ENCODE results near the gene ALOX5.

Gene ALOX5

DNA sequence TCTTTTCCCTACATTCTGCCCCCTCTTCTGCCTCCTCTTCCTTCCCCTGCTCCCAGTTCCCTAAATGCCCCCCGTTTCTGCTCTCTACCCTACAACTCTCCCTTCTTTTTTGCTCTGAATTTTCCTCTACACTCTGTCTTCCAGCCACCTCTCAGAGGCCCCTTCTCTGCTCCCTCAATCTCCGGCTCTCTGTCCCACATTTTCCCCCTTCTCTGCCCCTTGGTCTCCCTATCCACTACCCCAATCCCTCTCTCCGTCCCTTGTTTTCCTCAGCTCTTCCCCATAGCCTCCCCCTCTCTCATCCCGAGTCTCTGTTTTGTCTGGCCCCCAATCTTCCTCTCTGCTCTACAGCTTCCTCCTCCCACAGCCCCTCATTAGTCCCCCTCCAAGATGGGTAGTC is 3.3 kb downstream of the ALOX5 start:
- TF ChIP-seq, protein P1, sequence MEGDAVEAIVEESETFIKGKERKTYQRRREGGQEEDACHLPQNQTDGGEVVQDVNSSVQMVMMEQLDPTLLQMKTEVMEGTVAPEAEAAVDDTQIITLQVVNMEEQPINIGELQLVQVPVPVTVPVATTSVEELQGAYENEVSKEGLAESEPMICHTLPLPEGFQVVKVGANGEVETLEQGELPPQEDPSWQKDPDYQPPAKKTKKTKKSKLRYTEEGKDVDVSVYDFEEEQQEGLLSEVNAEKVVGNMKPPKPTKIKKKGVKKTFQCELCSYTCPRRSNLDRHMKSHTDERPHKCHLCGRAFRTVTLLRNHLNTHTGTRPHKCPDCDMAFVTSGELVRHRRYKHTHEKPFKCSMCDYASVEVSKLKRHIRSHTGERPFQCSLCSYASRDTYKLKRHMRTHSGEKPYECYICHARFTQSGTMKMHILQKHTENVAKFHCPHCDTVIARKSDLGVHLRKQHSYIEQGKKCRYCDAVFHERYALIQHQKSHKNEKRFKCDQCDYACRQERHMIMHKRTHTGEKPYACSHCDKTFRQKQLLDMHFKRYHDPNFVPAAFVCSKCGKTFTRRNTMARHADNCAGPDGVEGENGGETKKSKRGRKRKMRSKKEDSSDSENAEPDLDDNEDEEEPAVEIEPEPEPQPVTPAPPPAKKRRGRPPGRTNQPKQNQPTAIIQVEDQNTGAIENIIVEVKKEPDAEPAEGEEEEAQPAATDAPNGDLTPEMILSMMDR (IDR thresholded peaks at IDR 0.05; ENCODE audit: insufficient read depth, low read depth, low read length, missing control alignments), result no peak
- no peak overlapping the region for H3K4me3 ChIP-seq (ENCODE audit: low read depth, low read length)
- DNase-seq (ENCODE audit: low read depth), result no peak

DNA sequence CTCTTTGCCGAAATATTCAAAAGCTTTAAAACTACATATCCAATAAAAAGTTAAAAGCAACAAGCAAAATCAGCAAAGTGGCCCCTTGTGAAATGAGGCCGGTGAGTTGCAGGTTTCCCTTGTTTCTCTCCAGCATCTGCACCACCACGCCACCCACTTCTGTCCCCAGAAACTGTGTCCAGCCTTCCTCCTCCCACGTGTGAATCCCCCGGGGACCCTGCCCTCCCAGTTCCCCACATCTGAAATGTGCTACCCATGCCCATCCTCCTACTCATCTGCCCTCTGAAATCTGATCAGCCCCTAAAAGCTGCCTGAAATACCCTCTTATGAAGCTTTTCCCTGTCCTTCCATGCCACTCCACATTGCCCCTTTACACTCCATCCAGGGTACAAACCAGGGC is 3.8 kb downstream of the ALOX5 start:
- no peak for DNase-seq (ENCODE audit: low read depth)
- no peak overlapping the region for H3K4me3 ChIP-seq (ENCODE audit: low read depth, low read length)
- TF ChIP-seq, protein P1 (IDR thresholded peaks at IDR 0.05; ENCODE audit: insufficient read depth, low read depth, low read length, missing control alignments), result no peak

GRCh38 chr10:45378914-45379726 is 5.1 kb downstream of the ALOX5 start:
- DNase-seq (ENCODE audit: low read depth), result no peak
- TF ChIP-seq, protein P1 (IDR thresholded peaks at IDR 0.05; ENCODE audit: insufficient read depth, low read depth, low read length, missing control alignments), result no peak
- no peak overlapping the region for H3K4me3 ChIP-seq (ENCODE audit: low read depth, low read length)

GRCh38 chr10:45379891-45380540 is 6.0 kb downstream of the ALOX5 start:
- DNase-seq (ENCODE audit: low read depth), result no peak
- H3K4me3 ChIP-seq (ENCODE audit: low read depth, low read length), result no peak overlapping the region
- TF ChIP-seq, protein P1 (IDR thresholded peaks at IDR 0.05; ENCODE audit: insufficient read depth, low read depth, low read length, missing control alignments), result no peak

GRCh38 chr10:45380903-45381620 is 7.0 kb downstream of the ALOX5 start:
- no peak overlapping the region for H3K4me3 ChIP-seq (ENCODE audit: low read depth, low read length)
- no peak for DNase-seq (ENCODE audit: low read depth)
- TF ChIP-seq, protein P1 (IDR thresholded peaks at IDR 0.05; ENCODE audit: insufficient read depth, low read depth, low read length, missing control alignments), result no peak

- TF ChIP-seq, protein P1 (IDR thresholded peaks at IDR 0.05; ENCODE audit: insufficient read depth, low read depth, low read length, missing control alignments), result no peak
- no peak overlapping the region for H3K4me3 ChIP-seq (ENCODE audit: low read depth, low read length)
- DNase-seq (ENCODE audit: low read depth), result no peak
Observed at GRCh38 chr10:45382591-45382990, 8.6 kb downstream of the ALOX5 start.
